Measurements from ENCODE around the gene DTNBP1. TPM values are rescaled to one million over a fixed set of nuclear protein-coding genes. Genes with fewer than 3 reads are reported as not detected.

The DTNBP1 gene
- total RNA-seq, 1 donor from 2014 or later: 3.6 TPM

GRCh38 chr6:15515226-15515625 lies 147.6 kb downstream of the DTNBP1 start:
- DNase-seq (ENCODE audit: low spot score): no peak

GRCh38 chr6:15513801-15514711 lies 148.8 kb downstream of the DTNBP1 start:
- DNase-seq (ENCODE audit: low spot score): no peak

- no peak for DNase-seq (ENCODE audit: low spot score)
Measured at GRCh38 chr6:15513131-15513771, 149.6 kb downstream of the DTNBP1 start.

GRCh38 chr6:15512721-15513120 lies 150.1 kb downstream of the DTNBP1 start:
- no peak for DNase-seq (ENCODE audit: low spot score)

GRCh38 chr6:15512126-15512525 lies 150.7 kb downstream of the DTNBP1 start:
- DNase-seq (ENCODE audit: low spot score): no peak

- no peak for DNase-seq (ENCODE audit: low spot score)
Measured at GRCh38 chr6:15511248-15512125, 151.3 kb downstream of the DTNBP1 start.

- DNase-seq (ENCODE audit: low spot score): no peak
Measured at GRCh38 chr6:15510536-15511247, 152.1 kb downstream of the DTNBP1 start.

GRCh38 chr6:15510121-15510520 lies 152.7 kb downstream of the DTNBP1 start:
- DNase-seq (ENCODE audit: low spot score): no peak

- DNase-seq (ENCODE audit: low spot score): no peak
Measured at GRCh38 chr6:15509335-15509933, 153.4 kb downstream of the DTNBP1 start.

- no peak for DNase-seq (ENCODE audit: low spot score)
Measured at GRCh38 chr6:15508931-15509330, 153.9 kb downstream of the DTNBP1 start.

GRCh38 chr6:15508441-15508871 lies 154.4 kb downstream of the DTNBP1 start:
- DNase-seq (ENCODE audit: low spot score): no peak

GRCh38 chr6:15507746-15508145 lies 155.1 kb downstream of the DTNBP1 start:
- DNase-seq (ENCODE audit: low spot score): no peak

GRCh38 chr6:15507221-15507620 lies 155.6 kb downstream of the DTNBP1 start:
- no peak for DNase-seq (ENCODE audit: low spot score)

GRCh38 chr6:15506066-15506465 lies 156.8 kb downstream of the DTNBP1 start:
- DNase-seq (ENCODE audit: low spot score): no peak

- no peak for DNase-seq (ENCODE audit: low spot score)
Measured at GRCh38 chr6:15505463-15505918, 157.3 kb downstream of the DTNBP1 start.

GRCh38 chr6:15504581-15505350 lies 158.1 kb downstream of the DTNBP1 start:
- peak; percentile 96 for DNase-seq (ENCODE audit: low spot score)

- no peak for DNase-seq (ENCODE audit: low spot score)
Measured at GRCh38 chr6:15504040-15504495, 158.8 kb downstream of the DTNBP1 start.

- DNase-seq (ENCODE audit: low spot score): no peak
Measured at GRCh38 chr6:15503346-15503680, 159.5 kb downstream of the DTNBP1 start.

GRCh38 chr6:15502446-15503345 lies 160.1 kb downstream of the DTNBP1 start:
- DNase-seq (ENCODE audit: low spot score): peak; percentile 5
